ENCODE data around the gene EID3.
A peak's percentile ranks its signal among the peaks of the same experiment; 100 is the strongest.
"Not testable (repeated sequence)": the region's sequence is repeated elsewhere in the genome, so short reads cannot be mapped to it uniquely, and the experiment has no call there.

EID3 gene

GRCh38 chr12:104290320-104290719, 13.2 kb upstream of the EID3 start:
- H3K79me2 ChIP-seq (ENCODE audit: control insufficient read depth, insufficient read depth, low read length, unreplicated experiment), result peaks cover 84% of the 10 kb centered on the region
- H2AFZ ChIP-seq (ENCODE audit: low read length, unreplicated experiment), result no peak overlapping the region
- H3K36me3 ChIP-seq (ENCODE audit: insufficient read depth, low read length), result peaks cover 34% of the 10 kb centered on the region
- peak overlapping the region; percentile 93 for H3K4me3 ChIP-seq (ENCODE audit: low read depth, low read length)
- no peak overlapping the region for H3K27ac ChIP-seq (ENCODE audit: low read depth, low read length)
- peaks cover 44% of the 10 kb centered on the region for H3K4me1 ChIP-seq (ENCODE audit: control insufficient read depth, insufficient read depth, low read length, unreplicated experiment)
- H3K27me3 ChIP-seq (ENCODE audit: insufficient read depth, low read length), result no peaks in the 10 kb centered on the region

- H3K4me3 ChIP-seq (ENCODE audit: low read depth, low read length), result peak overlapping the region; percentile 41; the same call in 1 of the 2 replicates
- H3K79me2 ChIP-seq (ENCODE audit: control insufficient read depth, insufficient read depth, low read length, unreplicated experiment), result peaks cover 88% of the 10 kb centered on the region
- H3K36me3 ChIP-seq (ENCODE audit: insufficient read depth, low read length), result peaks cover 38% of the 10 kb centered on the region
- H3K27me3 ChIP-seq (ENCODE audit: insufficient read depth, low read length), result no peaks in the 10 kb centered on the region
- H3K27ac ChIP-seq (ENCODE audit: low read depth, low read length), result no peak overlapping the region
- no peak overlapping the region for H2AFZ ChIP-seq (ENCODE audit: low read length, unreplicated experiment)
- H3K4me1 ChIP-seq (ENCODE audit: control insufficient read depth, insufficient read depth, low read length, unreplicated experiment), result peaks cover 44% of the 10 kb centered on the region
Measured at GRCh38 chr12:104290855-104291254, 12.7 kb upstream of the EID3 start.

GRCh38 chr12:104291867-104292524, 11.5 kb upstream of the EID3 start:
- H3K27ac ChIP-seq (ENCODE audit: low read depth, low read length), result no peak overlapping the region
- H3K79me2 ChIP-seq (ENCODE audit: control insufficient read depth, insufficient read depth, low read length, unreplicated experiment), result peaks cover 94% of the 10 kb centered on the region
- H2AFZ ChIP-seq (ENCODE audit: low read length, unreplicated experiment), result no peak overlapping the region
- H3K4me1 ChIP-seq (ENCODE audit: control insufficient read depth, insufficient read depth, low read length, unreplicated experiment), result peaks cover 45% of the 10 kb centered on the region
- no peaks in the 10 kb centered on the region for H3K27me3 ChIP-seq (ENCODE audit: insufficient read depth, low read length)
- peaks cover 43% of the 10 kb centered on the region for H3K36me3 ChIP-seq (ENCODE audit: insufficient read depth, low read length)
- H3K4me3 ChIP-seq (ENCODE audit: low read depth, low read length), result peak overlapping the region; percentile 39

- Histone ChIP-seq H3K79me2 (ENCODE audit: control insufficient read depth, insufficient read depth, low read length, unreplicated experiment) (peaks cover 90% of the 10 kb centered on the region), H3K36me3 (ENCODE audit: insufficient read depth, low read length) (peaks cover 49% of the 10 kb centered on the region), H2AFZ (ENCODE audit: low read length, unreplicated experiment) (no peak overlapping the region), H3K27me3 (ENCODE audit: insufficient read depth, low read length) (no peaks in the 10 kb centered on the region), H3K4me3 (ENCODE audit: low read depth, low read length) (peak overlapping the region; percentile 21; the same call in 1 of the 2 replicates), H3K4me1 (ENCODE audit: control insufficient read depth, insufficient read depth, low read length, unreplicated experiment) (peaks cover 49% of the 10 kb centered on the region), H3K27ac (ENCODE audit: low read depth, low read length) (peak overlapping the region; percentile 5; the same call in 1 of the 2 replicates)
Measured at GRCh38 chr12:104292872-104293794, 10.4 kb upstream of the EID3 start.

- Histone ChIP-seq H3K27ac (ENCODE audit: low read depth, low read length) (peak overlapping the region; percentile 33; the same call in 1 of the 2 replicates), H3K4me1 (ENCODE audit: control insufficient read depth, insufficient read depth, low read length, unreplicated experiment) (peaks cover 57% of the 10 kb centered on the region)
Measured at GRCh38 chr12:104294158-104294859, 9.2 kb upstream of the EID3 start.

GRCh38 chr12:104294927-104295668, 8.4 kb upstream of the EID3 start:
- Histone ChIP-seq H3K27ac (ENCODE audit: low read depth, low read length) (peak overlapping the region; percentile 33; the same call in 1 of the 2 replicates), H3K27me3 (ENCODE audit: insufficient read depth, low read length) (no peaks in the 10 kb centered on the region), H3K36me3 (ENCODE audit: insufficient read depth, low read length) (peaks cover 44% of the 10 kb centered on the region), H3K79me2 (ENCODE audit: control insufficient read depth, insufficient read depth, low read length, unreplicated experiment) (peaks cover 89% of the 10 kb centered on the region), H2AFZ (ENCODE audit: low read length, unreplicated experiment) (no peak overlapping the region), H3K4me3 (ENCODE audit: low read depth, low read length) (peak overlapping the region; percentile 27), H3K4me1 (ENCODE audit: control insufficient read depth, insufficient read depth, low read length, unreplicated experiment) (peaks cover 61% of the 10 kb centered on the region)

More at GRCh38 chr12:104294158-104294859, 9.2 kb upstream of the EID3 start:
- Histone ChIP-seq H3K36me3 (ENCODE audit: insufficient read depth, low read length) (peaks cover 45% of the 10 kb centered on the region), H3K4me3 (ENCODE audit: low read depth, low read length) (peak overlapping the region; percentile 27; the same call in 1 of the 2 replicates), H3K79me2 (ENCODE audit: control insufficient read depth, insufficient read depth, low read length, unreplicated experiment) (peaks cover 89% of the 10 kb centered on the region)
- not testable (repeated sequence) for H3K27me3 ChIP-seq (ENCODE audit: insufficient read depth, low read length); H2AFZ ChIP-seq (ENCODE audit: low read length, unreplicated experiment)

GRCh38 chr12:104295954-104296353, 7.6 kb upstream of the EID3 start:
- peaks cover 67% of the 10 kb centered on the region for H3K4me1 ChIP-seq (ENCODE audit: control insufficient read depth, insufficient read depth, low read length, unreplicated experiment)
- H2AFZ ChIP-seq (ENCODE audit: low read length, unreplicated experiment), result no peak overlapping the region
- peaks cover 44% of the 10 kb centered on the region for H3K36me3 ChIP-seq (ENCODE audit: insufficient read depth, low read length)
- 0 out of 2 replicates have a peak overlapping the region, but pooled peaks have one; percentile 5 for H3K27ac ChIP-seq (ENCODE audit: low read depth, low read length)
- H3K4me3 ChIP-seq (ENCODE audit: low read depth, low read length), result peak overlapping the region; percentile 4; the same call in 1 of the 2 replicates
- H3K27me3 ChIP-seq (ENCODE audit: insufficient read depth, low read length), result no peaks in the 10 kb centered on the region
- peaks cover 90% of the 10 kb centered on the region for H3K79me2 ChIP-seq (ENCODE audit: control insufficient read depth, insufficient read depth, low read length, unreplicated experiment)

- peaks cover 92% of the 10 kb centered on the region for H3K79me2 ChIP-seq (ENCODE audit: control insufficient read depth, insufficient read depth, low read length, unreplicated experiment)
- peaks cover 70% of the 10 kb centered on the region for H3K4me1 ChIP-seq (ENCODE audit: control insufficient read depth, insufficient read depth, low read length, unreplicated experiment)
- H3K36me3 ChIP-seq (ENCODE audit: insufficient read depth, low read length), result peaks cover 43% of the 10 kb centered on the region
- H3K4me3 ChIP-seq (ENCODE audit: low read depth, low read length), result no peak overlapping the region
- no peaks in the 10 kb centered on the region for H3K27me3 ChIP-seq (ENCODE audit: insufficient read depth, low read length)
- H3K27ac ChIP-seq (ENCODE audit: low read depth, low read length), result no peak overlapping the region
- H2AFZ ChIP-seq (ENCODE audit: low read length, unreplicated experiment), result no peak overlapping the region
Measured at GRCh38 chr12:104296718-104297117, 6.8 kb upstream of the EID3 start.

- Histone ChIP-seq H3K36me3 (ENCODE audit: insufficient read depth, low read length) (peaks cover 35% of the 10 kb centered on the region), H3K4me3 (ENCODE audit: low read depth, low read length) (no peak overlapping the region), H2AFZ (ENCODE audit: low read length, unreplicated experiment) (no peak overlapping the region), H3K27ac (ENCODE audit: low read depth, low read length) (peak overlapping the region; percentile 14; the same call in 1 of the 2 replicates), H3K79me2 (ENCODE audit: control insufficient read depth, insufficient read depth, low read length, unreplicated experiment) (peaks cover 90% of the 10 kb centered on the region), H3K27me3 (ENCODE audit: insufficient read depth, low read length) (no peaks in the 10 kb centered on the region), H3K4me1 (ENCODE audit: control insufficient read depth, insufficient read depth, low read length, unreplicated experiment) (peaks cover 67% of the 10 kb centered on the region)
Measured at GRCh38 chr12:104297477-104298113, 5.9 kb upstream of the EID3 start.
